ENCODE measurements around the gene RPS15.

DNA sequence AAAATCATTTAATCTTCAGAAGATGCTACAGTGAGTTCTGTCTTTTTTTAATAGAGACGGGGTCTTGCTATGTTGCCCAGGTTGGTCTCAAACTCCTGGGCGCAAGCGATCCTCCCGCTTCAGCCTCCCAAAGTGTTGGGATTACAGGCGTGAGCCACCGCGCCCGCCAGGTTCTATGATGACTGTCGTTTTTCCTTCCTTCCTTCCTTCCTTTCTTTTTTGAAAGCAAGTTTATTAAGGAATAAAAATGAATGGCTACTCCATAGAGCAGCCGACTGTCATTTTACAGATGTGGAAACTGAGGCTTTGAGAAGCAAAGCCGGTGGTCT lies 36.3 kb upstream of the RPS15 start:
- no peak for TF ChIP-seq ZNF274 (IDR thresholded peaks at IDR 0.05; ENCODE audit: low read depth, low read length)
- no peak for TF ChIP-seq SUZ12 (IDR thresholded peaks at IDR 0.05; ENCODE audit: extremely low read depth, insufficient read depth, insufficient read length)
- TF ChIP-seq YY1 (IDR thresholded peaks at IDR 0.05; ENCODE audit: insufficient read depth, insufficient read length) = no peak
